Activated CD4-positive, CD25-positive, alpha-beta regulatory T cell (primary cell): Measurements from ENCODE around the gene NCAPG.
A peak's percentile ranks its signal among the peaks of the same experiment; 100 is the strongest.
"Not testable (repeated sequence)": the region's sequence is repeated elsewhere in the genome, so short reads cannot be mapped to it uniquely, and the experiment has no call there.

Experiments used
- DNase-seq, 4 experiments: peaks; one replicate each; lab custom pipeline; 2025; lab: John Stamatoyannopoulos, UW

NCAPG gene

GRCh38 chr4:17797808-17798207, 13.0 kb upstream of the NCAPG start:
- DNase-seq: no peak

- no peak for DNase-seq
These were observed 5.1 kb upstream of the NCAPG start for GRCh38 chr4:17805580-17806155.

- DNase-seq: no peak
These were observed 3.3 kb upstream of the NCAPG start for GRCh38 chr4:17807446-17807845.

GRCh38 chr4:17809667-17810066, 1.1 kb upstream of the NCAPG start:
- DNase-seq: no peak

- peak in 1 of 4 experiments; percentile 17 for DNase-seq
These were observed 362 bp downstream of the NCAPG start for GRCh38 chr4:17811078-17811603.

- no peak for DNase-seq
These were observed 1.3 kb downstream of the NCAPG start for GRCh38 chr4:17812125-17812524.

GRCh38 chr4:17812801-17813200, 2.0 kb downstream of the NCAPG start:
- no peak for DNase-seq

GRCh38 chr4:17814140-17814539, 3.4 kb downstream of the NCAPG start:
- no peak for DNase-seq

- DNase-seq: no peak
These were observed 5.4 kb downstream of the NCAPG start for GRCh38 chr4:17816142-17816541.

- no peak for DNase-seq
These were observed 6.2 kb downstream of the NCAPG start for GRCh38 chr4:17817027-17817426.

GRCh38 chr4:17823871-17824669, 13.3 kb downstream of the NCAPG start:
- DNase-seq: no peak

- DNase-seq: no peak
These were observed 35.5 kb downstream of the NCAPG start for GRCh38 chr4:17846266-17846665.

- not testable (repeated sequence) for DNase-seq
These were observed 39.5 kb downstream of the NCAPG start for GRCh38 chr4:17850295-17850694.

- no peak for DNase-seq
These were observed 41.2 kb downstream of the NCAPG start for GRCh38 chr4:17851959-17852358.

GRCh38 chr4:17854036-17854435, 43.3 kb downstream of the NCAPG start:
- DNase-seq: no peak

- DNase-seq: no peak
These were observed 49.1 kb downstream of the NCAPG start for GRCh38 chr4:17859793-17860406.

- not testable (repeated sequence) for DNase-seq
These were observed 51.1 kb downstream of the NCAPG start for GRCh38 chr4:17861906-17862305.

- no peak for DNase-seq
These were observed 55.1 kb downstream of the NCAPG start for GRCh38 chr4:17865866-17866363.

- no peak for DNase-seq
These were observed 56.0 kb downstream of the NCAPG start for GRCh38 chr4:17866810-17867209.

- no peak for DNase-seq
These were observed 56.5 kb downstream of the NCAPG start for GRCh38 chr4:17867276-17867675.

- DNase-seq: no peak
These were observed 58.5 kb downstream of the NCAPG start for GRCh38 chr4:17869327-17869726.

- no peak for DNase-seq
These were observed 64.8 kb downstream of the NCAPG start for GRCh38 chr4:17875402-17876070.
